Neuron (in vitro differentiated cells): ENCODE data around the gene CST9.
"Not testable (repeated sequence)": the region's sequence is repeated elsewhere in the genome, so short reads cannot be mapped to it uniquely, and the experiment has no call there.

ENCODE experiments used
- H2AFZ ChIP-seq: one replicate; pipeline ENCODE4 v1.6.1; 2013; ENCODE audit warnings: low read depth, mild to moderate bottlenecking, inconsistent platforms, low read length, moderate library complexity
- H3K27me3 ChIP-seq: one replicate; pipeline ENCODE4 v1.6.1; 2013; ENCODE audit warnings: low read length; ENCODE audit not compliant: insufficient read depth
- H3K36me3 ChIP-seq: one replicate; pipeline ENCODE4 v1.6.1; 2013; ENCODE audit warnings: low read length; ENCODE audit not compliant: insufficient read depth
- H3K4me1 ChIP-seq: one replicate; pipeline ENCODE4 v1.6.1; 2013; ENCODE audit warnings: low read length; ENCODE audit not compliant: insufficient read depth
- H3K4me3 ChIP-seq: 2 replicates; pipeline ENCODE4 v1.5.1; 2013; ENCODE audit warnings: mild to moderate bottlenecking, low read length, moderate library complexity
- H3K9me3 ChIP-seq: one replicate; pipeline ENCODE4 v1.6.1; 2013; ENCODE audit warnings: low read length

The CST9 gene

GRCh38 chr20:23643659-23644058 lies 37.9 kb upstream of the CST9 start:
- no peaks in the 10 kb centered on the region for H3K9me3 ChIP-seq
- peaks cover 5% of the 10 kb centered on the region for H3K27me3 ChIP-seq
- H3K4me1 ChIP-seq: no peaks in the 10 kb centered on the region
- H3K4me3 ChIP-seq: no peak overlapping the region
- H2AFZ ChIP-seq: no peak overlapping the region
- H3K36me3 ChIP-seq: no peaks in the 10 kb centered on the region

- Histone ChIP-seq H3K4me3 (no peak overlapping the region), H3K4me1 (no peaks in the 10 kb centered on the region), H3K36me3 (no peaks in the 10 kb centered on the region), H3K27me3 (peaks cover 5% of the 10 kb centered on the region), H3K9me3 (no peaks in the 10 kb centered on the region), H2AFZ (no peak overlapping the region)
Measured at GRCh38 chr20:23641936-23642751, 36.4 kb upstream of the CST9 start.

GRCh38 chr20:23640671-23641667 lies 35.3 kb upstream of the CST9 start:
- peaks cover 12% of the 10 kb centered on the region for H3K4me1 ChIP-seq
- no peak overlapping the region for H2AFZ ChIP-seq
- no peaks in the 10 kb centered on the region for H3K9me3 ChIP-seq
- H3K4me3 ChIP-seq: no peak overlapping the region
- no peaks in the 10 kb centered on the region for H3K36me3 ChIP-seq
- H3K27me3 ChIP-seq: peaks cover 5% of the 10 kb centered on the region

- Histone ChIP-seq H3K9me3 (no peaks in the 10 kb centered on the region), H3K4me1 (peaks cover 12% of the 10 kb centered on the region), H3K36me3 (peaks cover 3% of the 10 kb centered on the region), H3K4me3 (no peak overlapping the region), H2AFZ (no peak overlapping the region), H3K27me3 (peaks cover 5% of the 10 kb centered on the region)
Measured at GRCh38 chr20:23640018-23640601, 34.4 kb upstream of the CST9 start.

GRCh38 chr20:23639490-23639958 lies 33.8 kb upstream of the CST9 start:
- Histone ChIP-seq H3K4me3 (no peak overlapping the region), H3K4me1 (peaks cover 12% of the 10 kb centered on the region), H3K9me3 (no peaks in the 10 kb centered on the region), H3K27me3 (peaks cover 5% of the 10 kb centered on the region), H2AFZ (no peak overlapping the region), H3K36me3 (peaks cover 3% of the 10 kb centered on the region)

GRCh38 chr20:23638309-23638708 lies 32.6 kb upstream of the CST9 start:
- H3K4me3 ChIP-seq: no peak overlapping the region
- no peak overlapping the region for H2AFZ ChIP-seq
- no peaks in the 10 kb centered on the region for H3K9me3 ChIP-seq
- peaks cover 12% of the 10 kb centered on the region for H3K4me1 ChIP-seq
- H3K36me3 ChIP-seq: peaks cover 8% of the 10 kb centered on the region
- peaks cover 3% of the 10 kb centered on the region for H3K27me3 ChIP-seq

GRCh38 chr20:23637282-23638221 lies 31.8 kb upstream of the CST9 start, which contains the start of gene CST3:
Gene CST3, minus strand, starts transcription at chr20:23637955. Its CDS starts 93 bp downstream, at chr20:23637862.
- Histone ChIP-seq H3K27me3 (peaks cover 3% of the 10 kb centered on the region), H3K4me1 (peaks cover 12% of the 10 kb centered on the region), H2AFZ (peak within 1 kb of the TSS; percentile 92), H3K4me3 (peak within 1 kb of the TSS; percentile 92), H3K36me3 (peaks cover 16% of the 10 kb centered on the region), H3K9me3 (no peaks in the 10 kb centered on the region)

- Histone ChIP-seq H2AFZ (peak overlapping the region; percentile 92), H3K27me3 (peaks cover 3% of the 10 kb centered on the region), H3K4me1 (peaks cover 12% of the 10 kb centered on the region), H3K36me3 (peaks cover 16% of the 10 kb centered on the region), H3K9me3 (no peaks in the 10 kb centered on the region), H3K4me3 (peak overlapping the region; percentile 92)
Measured at GRCh38 chr20:23636908-23637281, 31.2 kb upstream of the CST9 start.

GRCh38 chr20:23636182-23636907 lies 30.6 kb upstream of the CST9 start:
- peaks cover 16% of the 10 kb centered on the region for H3K36me3 ChIP-seq
- peak overlapping the region; percentile 92 for H3K4me3 ChIP-seq
- peaks cover 12% of the 10 kb centered on the region for H3K4me1 ChIP-seq
- H3K27me3 ChIP-seq: peaks cover 3% of the 10 kb centered on the region
- H3K9me3 ChIP-seq: no peaks in the 10 kb centered on the region
- no peak overlapping the region for H2AFZ ChIP-seq

GRCh38 chr20:23635768-23636090 lies 30.0 kb upstream of the CST9 start:
- peaks cover 16% of the 10 kb centered on the region for H3K36me3 ChIP-seq
- peaks cover 12% of the 10 kb centered on the region for H3K4me1 ChIP-seq
- H2AFZ ChIP-seq, H3K27me3 ChIP-seq, H3K4me3 ChIP-seq, H3K9me3 ChIP-seq: not testable (repeated sequence)

GRCh38 chr20:23634985-23635767 lies 29.5 kb upstream of the CST9 start:
- Histone ChIP-seq H2AFZ (no peak overlapping the region), H3K9me3 (no peaks in the 10 kb centered on the region), H3K4me3 (no peak overlapping the region), H3K27me3 (no peaks in the 10 kb centered on the region), H3K4me1 (peaks cover 12% of the 10 kb centered on the region), H3K36me3 (peaks cover 16% of the 10 kb centered on the region)
